GM12801 (cell line): Measurements from ENCODE around the gene MYO1H.

ENCODE experiments used
- TF ChIP-seq, protein P1 (sequence below): IDR thresholded peaks from one replicate; pipeline ENCODE4 v1.5.1; 2011; ENCODE audit warnings: control low read depth; ENCODE audit not compliant: insufficient read length; ENCODE audit errors: extremely low read depth

The MYO1H gene

DNA sequence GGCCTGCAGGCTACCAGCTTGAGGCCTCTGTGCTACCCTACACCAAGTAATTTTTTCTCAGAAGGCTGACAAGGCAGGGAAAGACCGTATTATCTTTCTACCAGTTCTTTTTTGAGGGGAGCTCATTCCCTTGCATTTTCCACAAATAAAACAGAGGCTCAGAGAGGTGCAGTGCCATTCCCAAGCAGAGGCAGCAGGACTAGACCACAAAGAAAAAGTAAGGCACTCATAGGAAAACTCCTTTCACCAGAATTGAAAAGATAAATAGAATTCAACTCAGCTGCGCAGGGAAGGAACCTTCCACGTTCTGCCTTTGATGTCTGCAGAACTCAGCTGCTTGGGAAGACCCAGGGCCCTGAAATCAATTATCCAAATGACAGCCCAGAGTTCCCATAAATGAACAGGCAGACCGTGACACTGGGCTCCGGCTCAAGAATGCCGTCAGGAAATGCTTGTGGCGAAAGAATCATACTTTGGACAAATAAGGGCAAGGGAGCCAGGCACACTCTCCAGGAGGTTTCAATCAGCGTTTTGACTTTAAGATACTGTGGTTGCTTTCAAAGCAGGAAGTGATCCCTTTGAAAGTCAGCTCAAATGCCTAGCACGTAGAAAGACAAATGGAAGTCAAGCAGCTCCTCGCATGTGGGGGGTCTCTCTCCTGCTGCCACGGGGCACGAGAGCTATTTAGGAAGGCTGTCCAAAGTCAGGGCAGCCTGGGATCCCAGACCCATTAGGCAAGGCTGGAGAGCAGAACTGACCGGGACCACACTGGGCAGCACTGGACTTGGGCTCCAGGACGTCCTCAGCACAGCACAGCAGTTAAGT, 115.4 kb downstream of the MYO1H start:
- TF ChIP-seq, protein P1, sequence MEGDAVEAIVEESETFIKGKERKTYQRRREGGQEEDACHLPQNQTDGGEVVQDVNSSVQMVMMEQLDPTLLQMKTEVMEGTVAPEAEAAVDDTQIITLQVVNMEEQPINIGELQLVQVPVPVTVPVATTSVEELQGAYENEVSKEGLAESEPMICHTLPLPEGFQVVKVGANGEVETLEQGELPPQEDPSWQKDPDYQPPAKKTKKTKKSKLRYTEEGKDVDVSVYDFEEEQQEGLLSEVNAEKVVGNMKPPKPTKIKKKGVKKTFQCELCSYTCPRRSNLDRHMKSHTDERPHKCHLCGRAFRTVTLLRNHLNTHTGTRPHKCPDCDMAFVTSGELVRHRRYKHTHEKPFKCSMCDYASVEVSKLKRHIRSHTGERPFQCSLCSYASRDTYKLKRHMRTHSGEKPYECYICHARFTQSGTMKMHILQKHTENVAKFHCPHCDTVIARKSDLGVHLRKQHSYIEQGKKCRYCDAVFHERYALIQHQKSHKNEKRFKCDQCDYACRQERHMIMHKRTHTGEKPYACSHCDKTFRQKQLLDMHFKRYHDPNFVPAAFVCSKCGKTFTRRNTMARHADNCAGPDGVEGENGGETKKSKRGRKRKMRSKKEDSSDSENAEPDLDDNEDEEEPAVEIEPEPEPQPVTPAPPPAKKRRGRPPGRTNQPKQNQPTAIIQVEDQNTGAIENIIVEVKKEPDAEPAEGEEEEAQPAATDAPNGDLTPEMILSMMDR: no peak

DNA sequence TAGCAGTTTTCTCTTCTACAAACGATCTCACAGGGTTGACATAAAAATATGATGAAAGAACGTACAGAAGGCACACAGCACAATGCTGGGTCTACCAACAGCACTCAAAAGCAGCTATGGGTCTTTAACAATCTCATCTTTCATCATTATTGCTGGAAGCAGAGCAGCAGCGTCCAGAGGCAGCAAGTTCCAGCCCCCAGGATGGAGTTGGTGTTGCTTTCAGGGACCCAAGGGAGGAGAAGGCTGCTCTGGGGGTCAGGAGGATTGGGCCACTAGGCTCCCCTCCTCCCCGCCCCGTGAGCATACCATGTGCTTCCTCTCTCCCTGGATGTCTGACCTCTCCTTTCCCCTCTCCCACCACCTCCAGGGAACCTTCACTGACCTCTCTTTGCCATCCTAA, 116.1 kb downstream of the MYO1H start:
- TF ChIP-seq, protein P1: no peak

DNA sequence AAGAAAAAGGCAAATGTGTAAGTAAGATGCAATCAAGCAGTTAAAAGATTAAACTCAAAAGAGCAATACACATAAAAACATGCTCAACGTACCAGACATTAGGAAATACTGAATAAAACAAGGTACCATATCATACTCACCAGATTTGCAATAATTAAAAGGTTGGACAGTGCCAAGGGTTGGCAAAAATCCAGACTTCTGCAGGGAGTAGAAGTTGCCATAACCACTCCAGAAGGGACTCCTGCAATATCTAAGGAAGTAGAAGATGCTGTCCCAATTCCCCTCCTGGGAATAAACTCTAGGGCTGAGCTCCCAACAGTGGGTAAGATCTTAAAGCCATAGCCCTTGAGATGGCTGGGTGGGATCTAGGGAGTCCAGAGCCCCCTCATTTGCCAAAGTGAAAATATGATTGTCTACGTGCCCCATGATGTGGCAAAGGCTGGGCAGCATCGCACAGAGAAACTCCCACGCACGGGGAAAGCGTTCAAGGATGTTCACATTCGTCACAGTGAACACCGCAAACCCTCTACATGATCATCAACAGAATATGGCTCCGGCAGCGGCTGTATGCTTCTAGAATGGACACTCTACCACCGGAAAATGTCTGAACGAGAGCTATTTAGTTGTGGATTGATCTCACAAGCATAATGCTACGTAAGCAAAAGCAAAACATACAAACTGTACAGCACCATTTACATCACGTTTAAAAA, 117.1 kb downstream of the MYO1H start:
- TF ChIP-seq, protein P1: no peak

DNA sequence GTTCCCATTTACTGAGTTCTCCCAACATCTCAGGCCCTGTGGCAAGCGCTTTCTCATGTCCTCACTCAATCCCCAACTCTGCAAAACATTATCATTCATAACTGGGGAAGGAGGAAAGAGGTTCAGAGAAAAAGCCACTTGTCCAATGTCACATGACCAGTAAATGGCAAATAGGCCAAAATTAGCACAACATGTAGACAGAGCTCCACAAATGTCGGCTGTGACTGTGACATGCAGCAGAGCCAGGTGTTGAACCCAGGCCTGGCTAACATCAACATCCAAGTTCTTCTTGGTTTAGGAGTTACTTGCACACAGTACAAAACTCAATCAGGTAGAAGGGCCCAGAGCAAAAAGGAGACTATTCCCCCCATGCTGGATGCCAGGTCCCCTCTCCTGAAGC, 118.6 kb downstream of the MYO1H start:
- TF ChIP-seq, protein P1: no peak

DNA sequence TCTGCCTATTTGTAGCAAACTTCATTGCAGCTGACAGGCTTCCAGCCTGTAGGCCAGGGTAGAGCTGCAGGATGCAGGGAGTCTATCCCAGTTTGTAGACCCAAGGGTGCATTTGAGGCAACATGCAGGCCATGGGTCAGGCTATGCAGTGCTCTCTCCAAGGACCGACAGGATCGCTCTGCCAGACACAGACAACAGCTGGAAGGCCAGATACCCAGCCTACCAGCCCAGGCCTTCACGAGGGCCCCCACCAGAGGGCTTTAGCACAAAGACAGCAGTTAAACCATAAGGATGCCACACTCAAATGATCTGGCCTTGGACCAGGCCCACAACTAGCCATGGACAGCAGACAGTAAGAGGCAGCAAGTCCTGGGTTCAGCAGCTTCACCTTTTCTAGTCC, 119.1 kb downstream of the MYO1H start:
- TF ChIP-seq, protein P1: no peak

DNA sequence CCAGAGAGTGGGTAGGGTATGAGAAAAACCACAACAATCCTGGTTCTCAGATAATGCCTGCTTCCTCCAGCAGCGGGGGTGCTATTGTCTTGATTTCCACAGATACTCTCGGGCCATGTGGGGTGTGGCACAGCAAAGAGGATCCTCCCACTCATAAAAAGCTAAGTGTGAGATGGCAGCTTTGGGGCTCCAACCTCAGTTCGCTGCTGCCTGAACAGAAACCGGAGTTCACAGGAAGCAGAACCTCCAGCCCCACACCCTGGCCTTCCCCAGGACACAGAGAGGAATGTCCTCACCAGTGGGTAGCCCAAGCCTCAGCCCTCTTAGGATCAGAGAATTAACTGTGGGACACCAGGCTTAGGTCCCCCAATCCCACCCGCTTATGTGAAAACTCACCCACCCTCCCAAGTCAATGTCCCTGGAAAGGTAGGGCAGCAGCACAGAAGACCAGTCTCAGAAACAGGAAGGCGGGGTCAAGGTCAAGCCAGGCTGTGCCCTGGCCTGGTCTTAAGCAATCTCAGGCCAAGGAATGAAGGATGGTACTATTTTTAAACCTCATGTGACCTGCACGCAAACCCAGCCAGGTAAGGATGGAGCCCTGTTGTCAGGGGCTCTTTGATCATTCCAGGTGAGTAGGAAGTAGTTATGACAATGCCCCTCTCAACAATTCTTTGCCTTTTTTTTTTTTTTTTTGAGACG, 120.4 kb downstream of the MYO1H start:
- TF ChIP-seq, protein P1: no peak

DNA sequence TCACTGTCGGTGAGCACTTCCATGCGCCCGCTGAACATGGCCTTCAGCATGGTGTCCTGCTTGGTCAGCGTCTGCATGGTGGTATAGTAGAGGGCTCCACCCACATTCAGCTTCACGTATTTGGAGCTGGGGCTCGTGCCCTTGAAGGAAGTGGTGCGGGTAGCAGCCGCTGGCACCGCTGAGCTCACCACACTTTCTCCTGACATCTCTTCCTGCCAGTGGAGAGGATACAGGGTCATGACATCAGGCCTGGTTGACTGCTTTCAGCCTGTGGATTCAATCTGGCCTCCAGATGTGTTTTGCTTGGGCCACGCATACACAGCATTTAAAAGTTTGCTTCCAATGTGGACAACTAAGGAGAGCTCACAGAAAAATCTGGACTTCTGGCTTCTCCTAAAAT, 121.8 kb downstream of the MYO1H start:
- TF ChIP-seq, protein P1: no peak
